HL-60 (cell line): Measurements from ENCODE around the gene STRA8.
A peak's percentile ranks its signal among the peaks of the same experiment; 100 is the strongest.

Source experiments
- DNase-seq, 2 experiments: peaks; one replicate each; pipeline ENCODE4 v3.0.0-alpha.2; 2010 to 2020; ENCODE audit warnings: low read depth in 1 of 2, low spot score in 1 of 2
- H3K27ac ChIP-seq: fragments of 250-450 bp; sonication (Bioruptor Pico); replicated peaks from 2 replicates; pipeline ENCODE4 v1.5.1; 2020; ENCODE audit warnings: mild to moderate bottlenecking, moderate library complexity
- H3K27me3 ChIP-seq: fragments of 250-450 bp; sonication (Bioruptor Pico); 2 replicates; pipeline ENCODE4 v1.5.1; 2021; ENCODE audit warnings: mild to moderate bottlenecking, moderate library complexity; ENCODE audit not compliant: insufficient read depth, poor library complexity, severe bottlenecking
- H3K4me3 ChIP-seq: replicated peaks from 2 replicates; pipeline ENCODE4 v1.5.1; 2011; ENCODE audit warnings: mild to moderate bottlenecking, control low read depth, low read length; ENCODE audit not compliant: insufficient read depth
- CTCF ChIP-seq: IDR thresholded peaks from one replicate; pipeline ENCODE4 v1.5.1; 2011; ENCODE audit warnings: low read length, control low read depth, inconsistent platforms; ENCODE audit not compliant: insufficient read depth
- GABPA ChIP-seq: IDR thresholded peaks from 2 replicates; pipeline ENCODE4 v1.6.1; 2012; ENCODE audit warnings: low read depth
- POLR2AphosphoS5 ChIP-seq: IDR thresholded peaks from 2 replicates; pipeline ENCODE4 v1.6.1; 2012; ENCODE audit warnings: low read depth
- REST ChIP-seq: IDR thresholded peaks from 2 replicates; pipeline ENCODE4 v1.6.1; 2012; ENCODE audit warnings: low read depth; ENCODE audit not compliant: insufficient replicate concordance
- SPI1 ChIP-seq: IDR thresholded peaks from 2 replicates; pipeline ENCODE4 v1.6.1; 2012; ENCODE audit warnings: low read depth, mild to moderate bottlenecking, borderline replicate concordance

The STRA8 gene

DNA sequence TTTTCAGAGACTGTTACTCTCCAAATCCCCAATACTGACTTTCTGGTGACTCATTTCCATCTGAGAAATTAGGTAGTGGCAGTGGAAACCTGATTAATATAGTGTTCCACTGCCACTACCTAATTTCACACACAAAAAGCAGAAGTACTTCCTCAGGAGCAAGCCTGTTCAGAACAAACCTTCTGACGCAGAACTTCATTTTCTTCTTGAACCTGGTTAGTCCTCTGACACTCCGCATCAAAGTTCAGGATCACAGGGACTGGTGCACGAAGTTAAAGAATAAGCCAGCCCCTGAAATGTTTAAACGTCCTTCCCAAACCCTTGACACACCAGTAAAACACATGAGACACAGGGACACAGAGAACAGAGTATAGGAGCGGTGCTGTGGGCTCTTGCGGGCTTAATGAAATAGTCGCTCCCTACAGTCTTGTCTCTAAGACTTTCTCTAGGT lies 26.7 kb upstream of the STRA8 start:
- Histone ChIP-seq H3K4me3 (no peak overlapping the region), H3K27me3 (no peaks in the 10 kb centered on the region), H3K27ac (no peak overlapping the region)
- peak; percentile 1 to 14 for DNase-seq
- TF ChIP-seq SPI1 (peak; percentile 38; the same call in 1 of the 2 replicates), REST (no peak)

DNA sequence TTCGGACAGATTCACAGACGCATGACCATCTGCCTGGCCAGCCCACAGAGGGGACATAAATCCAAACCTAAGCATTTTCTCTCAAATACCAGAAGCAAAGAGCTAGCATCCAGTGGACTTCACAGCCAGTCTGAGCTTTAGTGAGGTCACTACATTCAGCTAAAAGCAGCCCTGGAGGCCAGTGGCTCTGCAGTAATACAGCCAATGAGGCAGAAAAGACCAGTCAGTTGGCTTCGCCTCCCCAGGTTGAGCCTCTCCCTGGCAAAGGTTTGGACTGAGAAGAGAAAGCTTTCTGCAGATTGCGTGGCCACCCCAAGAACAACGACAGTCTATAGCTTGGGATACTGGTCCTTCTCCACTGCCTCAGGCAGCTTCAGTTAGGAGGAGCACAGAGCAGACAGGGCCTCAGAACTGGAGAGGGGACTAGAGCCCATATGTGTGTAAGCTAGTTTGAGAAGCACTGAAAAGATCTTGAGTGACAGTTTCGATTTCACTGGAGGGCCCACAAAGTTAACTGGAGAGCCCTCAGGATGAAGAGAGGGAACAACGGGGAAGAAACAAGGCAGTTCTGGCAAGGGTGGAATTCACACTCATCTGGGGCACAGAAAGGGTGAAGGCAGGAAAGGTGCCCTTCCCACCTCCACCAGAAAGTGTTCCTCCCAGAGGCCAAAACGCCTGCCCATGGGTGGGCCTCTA lies 26.1 kb upstream of the STRA8 start:
- Histone ChIP-seq H3K27ac (no peak overlapping the region), H3K27me3 (no peaks in the 10 kb centered on the region), H3K4me3 (no peak overlapping the region)
- TF ChIP-seq POLR2AphosphoS5: no peak
- no peak for TF ChIP-seq GABPA
- no peak for TF ChIP-seq REST
- no peak for TF ChIP-seq SPI1
- no peak for TF ChIP-seq CTCF
- no peak for DNase-seq

- Histone ChIP-seq H3K4me3 (no peak overlapping the region), H3K27me3 (no peaks in the 10 kb centered on the region), H3K27ac (peak overlapping the region; percentile 48)
- TF ChIP-seq REST (no peak), POLR2AphosphoS5 (no peak), SPI1 (no peak), CTCF (no peak), GABPA (no peak)
- no peak for DNase-seq
These were observed 25.4 kb upstream of the STRA8 start for GRCh38 chr7:135208102-135208793.
